Measurements from ENCODE around the gene POC1B. TPM values are rescaled to one million over a fixed set of nuclear protein-coding genes. Genes with fewer than 3 reads are reported as not detected.

The POC1B gene
- total RNA-seq, 1 donor from 2014 or later, result 6.7 TPM

- DNase-seq (ENCODE audit: low spot score), result no peak
- no peak for ATAC-seq
Observed at GRCh38 chr12:89539426-89540223, 13.8 kb upstream of the POC1B start.

- ATAC-seq (no peak), DNase-seq (ENCODE audit: low spot score) (no peak)
Observed at GRCh38 chr12:89538897-89539296, 13.1 kb upstream of the POC1B start.

GRCh38 chr12:89537389-89537788, 11.5 kb upstream of the POC1B start:
- no peak for ATAC-seq
- no peak for DNase-seq (ENCODE audit: low spot score)

- DNase-seq (ENCODE audit: low spot score) (no peak), ATAC-seq (peak; percentile 38)
Observed at GRCh38 chr12:89529738-89530137, 3.9 kb upstream of the POC1B start.

- no peak for DNase-seq (ENCODE audit: low spot score)
- no peak for ATAC-seq
Observed at GRCh38 chr12:89528434-89528833, 2.6 kb upstream of the POC1B start.

- ATAC-seq (peak; percentile 59), DNase-seq (ENCODE audit: low spot score) (peak; percentile 69)
Observed at GRCh38 chr12:89525305-89525823, 483 bp downstream of the POC1B start.

GRCh38 chr12:89524541-89525304, 1.1 kb downstream of the POC1B start, which contains the start of gene GALNT4:
Gene GALNT4, minus strand, starts transcription at chr12:89524796. Its CDS starts 247 bp downstream, at chr12:89524549.
- ATAC-seq (peak; percentile 88), DNase-seq (ENCODE audit: low spot score) (peak; percentile 88)

GRCh38 chr12:89523843-89524540, 1.9 kb downstream of the POC1B start:
- ATAC-seq (no peak), DNase-seq (ENCODE audit: low spot score) (no peak)

- no peak for ATAC-seq
- DNase-seq (ENCODE audit: low spot score), result no peak
Observed at GRCh38 chr12:89523393-89523792, 2.5 kb downstream of the POC1B start.

- ATAC-seq, result no peak
- no peak for DNase-seq (ENCODE audit: low spot score)
Observed at GRCh38 chr12:89521364-89522223, 4.3 kb downstream of the POC1B start.

GRCh38 chr12:89517720-89518119, 8.1 kb downstream of the POC1B start:
- DNase-seq (ENCODE audit: low spot score) (no peak), ATAC-seq (no peak)

GRCh38 chr12:89516633-89517032, 9.2 kb downstream of the POC1B start:
- no peak for DNase-seq (ENCODE audit: low spot score)
- no peak for ATAC-seq

GRCh38 chr12:89514751-89515150, 11.1 kb downstream of the POC1B start:
- ATAC-seq, result no peak
- no peak for DNase-seq (ENCODE audit: low spot score)

GRCh38 chr12:89513544-89513943, 12.3 kb downstream of the POC1B start:
- DNase-seq (ENCODE audit: low spot score) (no peak), ATAC-seq (no peak)

- DNase-seq (ENCODE audit: low spot score) (no peak), ATAC-seq (no peak)
Observed at GRCh38 chr12:89507015-89507824, 18.6 kb downstream of the POC1B start.

GRCh38 chr12:89506050-89506449, 19.8 kb downstream of the POC1B start:
- ATAC-seq (no peak), DNase-seq (ENCODE audit: low spot score) (no peak)

GRCh38 chr12:89504560-89505346, 21.1 kb downstream of the POC1B start:
- ATAC-seq (no peak), DNase-seq (ENCODE audit: low spot score) (no peak)

- no peak for ATAC-seq
- no peak for DNase-seq (ENCODE audit: low spot score)
Observed at GRCh38 chr12:89501793-89502192, 24.1 kb downstream of the POC1B start.

- DNase-seq (ENCODE audit: low spot score), result no peak
- no peak for ATAC-seq
Observed at GRCh38 chr12:89499857-89500256, 26.0 kb downstream of the POC1B start.
